ENCODE data around the gene FGF12. TPM values are rescaled to one million over a fixed set of nuclear protein-coding genes. Genes with fewer than 3 reads are reported as not detected.

Gene FGF12
- total RNA-seq, 1 donor from 2014 or later = 3.2 TPM

DNA sequence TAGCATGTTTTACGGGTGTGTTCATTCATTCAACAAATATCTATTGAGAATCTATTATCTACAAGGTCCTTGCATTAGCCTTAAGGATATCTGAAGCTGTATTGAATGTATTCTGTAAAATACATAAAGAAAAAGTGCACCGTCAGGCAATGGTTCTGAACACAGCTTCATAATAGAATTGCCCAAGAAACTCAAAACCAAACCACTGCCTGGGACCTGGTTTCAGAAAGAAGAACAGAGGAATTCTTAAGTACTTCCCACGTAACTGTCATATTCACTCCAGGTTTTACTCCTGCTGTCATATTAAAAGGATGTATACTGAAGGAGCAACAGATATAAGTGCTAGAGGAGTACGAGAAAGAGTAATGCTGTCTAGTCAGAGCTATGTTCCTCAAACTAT is 115.9 kb downstream of the FGF12 start:
- TF ChIP-seq, protein P1, sequence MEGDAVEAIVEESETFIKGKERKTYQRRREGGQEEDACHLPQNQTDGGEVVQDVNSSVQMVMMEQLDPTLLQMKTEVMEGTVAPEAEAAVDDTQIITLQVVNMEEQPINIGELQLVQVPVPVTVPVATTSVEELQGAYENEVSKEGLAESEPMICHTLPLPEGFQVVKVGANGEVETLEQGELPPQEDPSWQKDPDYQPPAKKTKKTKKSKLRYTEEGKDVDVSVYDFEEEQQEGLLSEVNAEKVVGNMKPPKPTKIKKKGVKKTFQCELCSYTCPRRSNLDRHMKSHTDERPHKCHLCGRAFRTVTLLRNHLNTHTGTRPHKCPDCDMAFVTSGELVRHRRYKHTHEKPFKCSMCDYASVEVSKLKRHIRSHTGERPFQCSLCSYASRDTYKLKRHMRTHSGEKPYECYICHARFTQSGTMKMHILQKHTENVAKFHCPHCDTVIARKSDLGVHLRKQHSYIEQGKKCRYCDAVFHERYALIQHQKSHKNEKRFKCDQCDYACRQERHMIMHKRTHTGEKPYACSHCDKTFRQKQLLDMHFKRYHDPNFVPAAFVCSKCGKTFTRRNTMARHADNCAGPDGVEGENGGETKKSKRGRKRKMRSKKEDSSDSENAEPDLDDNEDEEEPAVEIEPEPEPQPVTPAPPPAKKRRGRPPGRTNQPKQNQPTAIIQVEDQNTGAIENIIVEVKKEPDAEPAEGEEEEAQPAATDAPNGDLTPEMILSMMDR (IDR thresholded peaks at IDR 0.05) = no peak
- DNase-seq (no peak), ATAC-seq (no peak)
- H3K9me3 ChIP-seq = no peaks in the 10 kb centered on the region
- H3K4me3 ChIP-seq = no peak overlapping the region
- H3K36me3 ChIP-seq = no peaks in the 10 kb centered on the region
- intact Hi-C loops (cut with DNase I) = no loop called here
- no peaks in the 10 kb centered on the region for H3K4me1 ChIP-seq
- no peaks in the 10 kb centered on the region for H3K27me3 ChIP-seq
- H3K27ac ChIP-seq = no peak overlapping the region

DNA sequence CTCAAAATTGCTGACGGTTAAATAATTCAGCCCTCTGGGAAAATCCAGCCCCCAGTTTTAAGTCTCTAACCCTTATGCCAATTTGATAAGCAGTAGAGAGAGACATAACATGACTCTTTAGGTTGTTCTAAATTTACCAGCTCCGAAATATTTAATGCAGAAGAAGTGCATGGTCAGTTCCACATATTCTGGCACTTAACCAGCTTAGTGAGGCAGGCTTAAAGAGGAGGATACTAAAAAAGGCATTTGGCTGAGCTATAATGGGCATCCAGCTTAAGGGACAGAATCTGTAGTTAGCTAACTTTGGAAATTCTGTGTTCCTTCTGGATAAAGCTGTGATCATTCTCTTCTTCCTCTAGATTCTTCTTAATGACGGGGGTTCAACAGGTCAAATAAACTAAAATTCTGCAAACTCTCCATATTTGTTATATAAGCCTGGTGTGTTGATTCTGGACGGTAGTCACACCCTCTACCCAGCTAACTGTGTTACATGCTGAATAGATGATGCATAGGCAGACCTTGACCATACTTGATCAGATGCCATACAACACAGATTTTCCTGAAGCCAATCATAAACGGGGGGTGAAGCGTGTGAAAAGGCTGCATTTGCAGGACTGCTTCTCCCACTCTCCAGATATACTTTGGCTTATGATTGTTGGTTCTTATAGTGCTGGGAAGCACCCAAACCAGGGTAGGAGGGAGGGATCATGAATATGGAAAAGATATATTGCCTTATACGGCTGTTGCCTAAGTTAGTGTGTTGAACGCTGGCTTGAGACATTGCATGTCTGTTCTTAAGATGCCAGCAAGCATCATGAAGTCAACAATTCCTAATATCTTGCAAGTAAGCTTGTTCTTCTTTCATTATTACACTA is 118.4 kb downstream of the FGF12 start:
- H3K27ac ChIP-seq = no peak overlapping the region
- H3K36me3 ChIP-seq = no peaks in the 10 kb centered on the region
- ATAC-seq (no peak), DNase-seq (no peak)
- no peaks in the 10 kb centered on the region for H3K9me3 ChIP-seq
- H3K27me3 ChIP-seq = no peaks in the 10 kb centered on the region
- intact Hi-C loops (cut with DNase I) = no loop called here
- no peak overlapping the region for H3K4me3 ChIP-seq
- no peaks in the 10 kb centered on the region for H3K4me1 ChIP-seq
- TF ChIP-seq, protein P1 (IDR thresholded peaks at IDR 0.05) = no peak

DNA sequence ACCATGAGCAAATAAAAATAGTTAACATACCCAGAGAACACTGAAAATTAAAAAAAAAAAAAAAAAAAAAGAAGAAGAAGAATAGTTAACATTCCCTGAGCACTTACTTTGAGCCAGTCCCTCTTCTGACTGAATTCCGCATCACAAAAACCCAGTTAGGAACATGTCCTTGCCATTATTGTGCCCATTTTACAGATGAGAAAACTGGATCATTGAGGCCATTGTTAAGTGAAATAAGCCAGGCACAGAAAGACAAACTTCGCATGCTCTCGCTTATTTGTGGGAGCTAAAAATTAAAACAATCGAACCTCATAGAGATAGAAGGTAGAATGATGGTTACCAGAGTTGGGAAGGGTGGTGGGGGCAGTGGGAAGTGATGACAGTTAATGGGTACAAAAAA is 119.5 kb downstream of the FGF12 start:
- intact Hi-C loops (cut with DNase I) = no loop called here
- Histone ChIP-seq H3K9me3 (peaks cover 4% of the 10 kb centered on the region), H3K27ac (no peak overlapping the region), H3K4me1 (no peaks in the 10 kb centered on the region), H3K36me3 (no peaks in the 10 kb centered on the region), H3K4me3 (no peak overlapping the region), H3K27me3 (no peaks in the 10 kb centered on the region)
- TF ChIP-seq, protein P1 (IDR thresholded peaks at IDR 0.05) = no peak
- no peak for ATAC-seq
- DNase-seq = no peak

DNA sequence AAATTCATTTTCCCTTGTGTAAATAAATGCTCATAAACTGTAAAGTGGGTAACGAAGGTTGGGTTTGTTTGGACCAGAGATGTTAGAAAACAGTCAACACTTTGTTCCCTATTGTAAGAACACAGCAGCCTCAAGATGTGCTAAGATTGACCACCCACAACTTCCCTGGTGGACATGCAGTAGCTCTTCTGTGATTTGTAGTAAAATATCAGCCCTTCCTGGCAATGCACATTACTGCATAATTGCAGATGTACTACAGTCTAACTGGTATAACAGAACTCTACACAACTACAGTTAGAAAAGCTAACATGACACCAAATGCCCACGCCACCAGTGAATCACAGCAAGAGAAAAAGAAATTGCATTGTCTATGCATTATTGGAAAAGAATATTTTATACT is 129.4 kb downstream of the FGF12 start:
- Histone ChIP-seq H3K4me1 (no peaks in the 10 kb centered on the region), H3K36me3 (no peaks in the 10 kb centered on the region), H3K27ac (no peak overlapping the region), H3K27me3 (no peaks in the 10 kb centered on the region), H3K9me3 (no peaks in the 10 kb centered on the region), H3K4me3 (no peak overlapping the region)
- TF ChIP-seq, protein P1 (IDR thresholded peaks at IDR 0.05) = no peak
- intact Hi-C loops (cut with DNase I) = no loop called here
- no peak for ATAC-seq
- no peak for DNase-seq

DNA sequence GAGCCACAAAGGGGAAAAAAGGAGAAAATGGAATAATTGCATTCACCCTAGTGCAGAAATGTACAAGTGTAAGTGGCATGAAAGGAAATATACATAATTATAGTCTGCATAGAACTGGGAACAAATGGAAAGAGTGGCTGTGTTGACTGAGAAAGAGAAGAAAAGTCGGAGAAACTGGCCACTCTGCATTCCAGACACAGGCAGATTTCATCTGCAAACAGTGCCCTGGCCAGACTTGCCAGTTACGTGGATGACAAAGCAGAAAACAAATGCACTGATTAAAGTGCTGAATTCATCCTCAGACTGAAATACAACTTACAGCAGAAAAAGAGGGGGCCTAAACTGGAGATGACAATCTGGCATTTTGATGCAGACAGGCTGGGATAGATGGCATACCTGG is 129.8 kb downstream of the FGF12 start:
- no peak for DNase-seq
- no peak overlapping the region for H3K27ac ChIP-seq

More for the DNA sequence above, 129.8 kb downstream of the FGF12 start:
- intact Hi-C loops (cut with DNase I) = no loop called here
- TF ChIP-seq, protein P1 (IDR thresholded peaks at IDR 0.05) = no peak
- peak; percentile 71 for ATAC-seq
- no peaks in the 10 kb centered on the region for H3K9me3 ChIP-seq
- no peak overlapping the region for H3K4me3 ChIP-seq
- H3K27me3 ChIP-seq = no peaks in the 10 kb centered on the region
- H3K36me3 ChIP-seq = no peaks in the 10 kb centered on the region
- no peaks in the 10 kb centered on the region for H3K4me1 ChIP-seq
